GM10847 (cell line): ENCODE data around the gene ZCCHC14.

Experiments used
- POLR2A ChIP-seq: IDR thresholded peaks from 2 replicates; pipeline ENCODE4 v1.6.1; 2011; ENCODE audit not compliant: insufficient read length; ENCODE audit errors: extremely low read depth

Gene ZCCHC14

DNA sequence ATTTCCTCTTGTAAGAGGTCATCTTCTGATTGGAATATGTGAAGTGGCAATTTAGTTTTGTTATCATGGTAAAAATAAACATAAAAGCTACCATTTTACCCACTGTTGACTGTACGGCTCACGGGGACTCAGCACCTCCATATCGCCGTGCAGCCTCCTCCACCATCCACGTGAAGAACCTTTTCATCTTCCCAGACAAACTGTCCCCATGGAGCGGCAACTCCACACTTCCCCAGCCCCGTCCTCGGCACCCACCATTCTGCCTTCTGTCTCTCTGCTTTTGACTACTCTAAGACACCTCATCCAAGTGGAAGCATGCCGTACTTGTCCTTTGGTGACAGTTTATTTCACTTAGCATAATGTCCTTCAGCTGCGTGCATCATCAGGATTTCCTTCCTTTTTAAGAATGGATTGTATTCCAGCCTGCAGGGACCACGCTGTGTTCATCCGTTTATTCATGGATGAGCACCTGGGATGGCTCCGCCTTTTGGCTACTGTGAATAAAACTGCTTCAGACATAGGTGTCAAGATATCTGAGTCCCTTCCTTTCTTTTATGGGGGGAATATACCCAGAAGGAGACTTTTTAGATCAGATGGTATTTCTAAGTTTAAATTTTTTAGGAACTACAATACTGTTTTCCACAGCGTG lies 123.6 kb downstream of the ZCCHC14 start:
- no peak for TF ChIP-seq POLR2A

- no peak for TF ChIP-seq POLR2A
These were observed 124.6 kb downstream of the ZCCHC14 start for GRCh38 chr16:87368029-87368770.

- no peak for TF ChIP-seq POLR2A
These were observed 125.3 kb downstream of the ZCCHC14 start for GRCh38 chr16:87367529-87367928.

DNA sequence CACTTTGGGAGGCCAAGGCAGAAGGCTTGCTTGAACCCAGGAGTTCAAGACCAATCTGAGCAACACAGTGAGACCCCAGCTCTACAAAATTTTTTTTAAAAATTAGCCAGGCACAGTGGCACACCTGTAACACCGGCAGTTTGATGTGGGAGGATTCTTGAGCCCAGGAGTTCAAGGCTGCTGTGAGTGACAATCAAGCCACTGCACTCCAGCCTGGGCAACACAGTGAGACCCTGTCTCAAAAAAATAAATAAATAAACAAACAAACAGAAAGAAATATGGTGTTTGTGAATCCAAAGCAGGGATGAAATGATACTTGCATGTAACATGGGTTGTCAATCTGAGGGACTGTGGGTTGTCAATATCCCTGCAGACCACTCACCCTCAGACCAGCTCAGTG lies 125.9 kb downstream of the ZCCHC14 start:
- no peak for TF ChIP-seq POLR2A

DNA sequence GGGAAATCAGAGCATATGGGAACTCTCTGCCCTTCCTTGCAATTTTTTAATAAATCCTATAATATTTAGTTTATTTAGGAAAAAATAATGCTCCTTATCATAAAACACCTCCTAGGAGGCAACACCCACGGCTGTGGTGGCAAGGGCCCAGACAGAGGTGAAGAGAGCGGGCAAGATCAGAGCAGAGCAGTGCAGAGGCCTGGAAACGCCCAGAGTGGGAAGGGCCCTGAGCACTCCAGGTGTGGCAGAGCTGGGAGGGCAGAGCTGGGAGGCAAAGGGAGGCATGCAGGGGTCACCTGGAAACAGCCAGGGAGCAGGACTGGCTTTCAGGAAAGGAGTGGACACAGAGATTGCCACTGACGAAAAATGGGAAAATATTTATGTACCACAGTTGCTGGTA lies 126.5 kb downstream of the ZCCHC14 start:
- no peak for TF ChIP-seq POLR2A

GRCh38 chr16:87365021-87365713 lies 127.7 kb downstream of the ZCCHC14 start:
- no peak for TF ChIP-seq POLR2A

GRCh38 chr16:87363771-87364455 lies 128.9 kb downstream of the ZCCHC14 start:
- no peak for TF ChIP-seq POLR2A

- TF ChIP-seq POLR2A: no peak
These were observed 130.8 kb downstream of the ZCCHC14 start for GRCh38 chr16:87361916-87362619.

DNA sequence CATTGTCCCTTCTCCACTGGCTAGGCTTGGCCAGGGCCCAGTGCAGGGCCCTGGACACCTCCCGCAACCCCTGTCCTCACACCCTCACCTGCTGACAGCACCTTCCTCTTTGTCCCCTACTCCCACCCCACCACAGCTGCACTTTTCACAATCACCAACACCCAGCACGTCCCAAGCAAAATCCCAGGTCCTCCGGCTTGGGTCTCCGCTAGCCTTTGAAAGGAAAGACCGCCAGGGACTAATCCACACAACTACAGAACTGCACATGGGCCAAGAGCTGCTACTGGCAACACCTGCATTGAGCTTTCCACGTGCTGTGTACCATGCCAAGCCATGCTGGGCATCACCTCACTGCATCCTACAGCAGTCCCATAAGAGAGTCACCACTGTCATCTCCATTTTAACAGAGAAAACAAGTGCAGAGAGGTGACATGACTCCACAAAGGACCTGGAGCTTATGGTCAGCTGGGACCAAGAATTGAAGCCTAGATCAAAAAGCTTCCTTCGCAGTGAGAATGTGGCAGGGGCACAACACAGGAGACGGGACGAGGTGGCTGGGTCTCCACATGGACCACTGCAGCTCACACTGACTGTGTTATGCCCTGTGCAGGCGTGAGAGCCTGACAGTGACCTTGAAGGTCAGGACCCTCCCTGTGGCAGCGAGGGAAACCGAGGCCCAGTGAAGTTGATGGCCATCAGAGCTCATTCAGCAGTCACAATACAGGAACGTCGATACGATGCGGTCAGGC lies 131.8 kb downstream of the ZCCHC14 start:
- no peak for TF ChIP-seq POLR2A

DNA sequence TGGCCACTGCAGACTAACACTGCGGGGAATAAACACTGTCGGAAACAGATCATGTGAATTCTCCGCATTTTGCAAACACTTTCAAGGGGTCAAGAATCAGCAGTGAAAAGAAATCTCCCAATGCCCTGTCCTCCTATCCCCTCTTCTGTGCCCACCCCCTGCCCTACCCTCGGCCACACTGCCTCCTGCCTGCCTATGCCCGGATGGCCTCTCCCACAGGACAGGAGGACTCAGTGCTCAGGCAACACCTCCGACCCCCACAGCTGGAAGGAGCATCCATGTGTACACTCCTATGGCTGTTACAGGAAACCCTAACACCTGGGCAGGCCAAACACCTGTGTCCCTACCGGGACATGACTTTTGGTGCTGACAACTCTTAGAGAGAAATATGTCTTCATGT lies 133.7 kb downstream of the ZCCHC14 start:
- TF ChIP-seq POLR2A: no peak

- TF ChIP-seq POLR2A: no peak
These were observed 134.1 kb downstream of the ZCCHC14 start for GRCh38 chr16:87358696-87359095.

- no peak for TF ChIP-seq POLR2A
These were observed 134.6 kb downstream of the ZCCHC14 start for GRCh38 chr16:87358250-87358649.

DNA sequence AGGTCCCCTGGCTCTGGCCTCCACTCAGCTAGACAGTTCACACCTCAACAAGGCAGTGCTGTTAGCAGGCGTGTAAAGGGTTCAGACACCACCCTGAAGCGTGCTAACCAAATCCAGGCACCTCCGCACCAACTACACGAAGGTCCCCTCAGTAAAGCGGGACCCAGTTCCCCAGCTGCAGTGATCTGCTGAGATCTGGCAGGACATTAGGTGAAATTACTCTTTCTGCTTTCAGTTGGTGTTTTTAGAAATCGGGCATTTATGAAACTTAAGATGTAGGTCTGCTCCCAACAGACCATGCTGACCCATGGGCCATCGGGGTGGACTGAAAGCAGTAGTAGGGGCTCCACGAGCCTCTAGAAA lies 136.4 kb downstream of the ZCCHC14 start:
- TF ChIP-seq POLR2A: no peak
